ENCODE results near the gene COL6A2.
"Not testable (repeated sequence)": the region's sequence is repeated elsewhere in the genome, so short reads cannot be mapped to it uniquely, and the experiment has no call there.

The COL6A2 gene

GRCh38 chr21:46100020-46100419, 2.1 kb downstream of the COL6A2 start:
- peak overlapping the region; percentile 75 for H3K4me3 ChIP-seq (ENCODE audit: control insufficient read depth, low read depth, low read length)
- TF ChIP-seq CTCF (IDR thresholded peaks at IDR 0.05; ENCODE audit: control insufficient read depth, insufficient read depth, low read depth, low read length, missing control alignments), result no peak
- no peak for DNase-seq (ENCODE audit: low read depth)

- no peak for TF ChIP-seq CTCF (IDR thresholded peaks at IDR 0.05; ENCODE audit: control insufficient read depth, insufficient read depth, low read depth, low read length, missing control alignments)
- H3K4me3 ChIP-seq (ENCODE audit: control insufficient read depth, low read depth, low read length), result peak overlapping the region; percentile 75
- DNase-seq (ENCODE audit: low read depth), result peak; percentile 59
These were observed 2.5 kb downstream of the COL6A2 start for GRCh38 chr21:46100426-46100825.

- peak overlapping the region; percentile 75 for H3K4me3 ChIP-seq (ENCODE audit: control insufficient read depth, low read depth, low read length)
- TF ChIP-seq CTCF (IDR thresholded peaks at IDR 0.05; ENCODE audit: control insufficient read depth, insufficient read depth, low read depth, low read length, missing control alignments), result no peak
- DNase-seq (ENCODE audit: low read depth), result no peak
These were observed 3.0 kb downstream of the COL6A2 start for GRCh38 chr21:46100906-46101305.

- DNase-seq (ENCODE audit: low read depth), result no peak
- no peak overlapping the region for H3K4me3 ChIP-seq (ENCODE audit: control insufficient read depth, low read depth, low read length)
- no peak for TF ChIP-seq CTCF (IDR thresholded peaks at IDR 0.05; ENCODE audit: control insufficient read depth, insufficient read depth, low read depth, low read length, missing control alignments)
These were observed 6.2 kb downstream of the COL6A2 start for GRCh38 chr21:46104104-46104503.

GRCh38 chr21:46107376-46107775, 9.5 kb downstream of the COL6A2 start:
- not testable (repeated sequence) for H3K4me3 ChIP-seq (ENCODE audit: control insufficient read depth, low read depth, low read length); DNase-seq (ENCODE audit: low read depth)

GRCh38 chr21:46108827-46109312, 11.0 kb downstream of the COL6A2 start:
- no peak overlapping the region for H3K4me3 ChIP-seq (ENCODE audit: control insufficient read depth, low read depth, low read length)
- no peak for DNase-seq (ENCODE audit: low read depth)
- TF ChIP-seq CTCF (IDR thresholded peaks at IDR 0.05; ENCODE audit: control insufficient read depth, insufficient read depth, low read depth, low read length, missing control alignments), result no peak

- no peak for DNase-seq (ENCODE audit: low read depth)
- H3K4me3 ChIP-seq (ENCODE audit: control insufficient read depth, low read depth, low read length), result no peak overlapping the region
- TF ChIP-seq CTCF (IDR thresholded peaks at IDR 0.05; ENCODE audit: control insufficient read depth, insufficient read depth, low read depth, low read length, missing control alignments), result no peak
These were observed 11.7 kb downstream of the COL6A2 start for GRCh38 chr21:46109313-46110221.
